Trophoblast cell (in vitro differentiated cells and primary cell): ENCODE results near the gene FIBCD1.

Source experiments
- DNase-seq, 2 donors: peaks; one replicate each; pipeline ENCODE4 v3.0.0-alpha.2; 2016
- H2AFZ ChIP-seq: 2 replicates; pipeline ENCODE4 v1.6.1; 2013; ENCODE audit warnings: low read length, moderate library complexity, mild to moderate bottlenecking; ENCODE audit not compliant: insufficient read depth, poor library complexity
- H2AK5ac ChIP-seq: 2 replicates; pipeline ENCODE4 v1.6.1; 2013; ENCODE audit warnings: mild to moderate bottlenecking, low read length
- H2BK120ac ChIP-seq: 2 replicates; pipeline ENCODE4 v1.6.1; 2013; ENCODE audit warnings: low read length, mild to moderate bottlenecking, moderate library complexity; ENCODE audit not compliant: insufficient read depth, poor library complexity
- H2BK12ac ChIP-seq: 2 replicates; pipeline ENCODE4 v1.6.1; 2013; ENCODE audit warnings: mild to moderate bottlenecking, low read length, moderate library complexity
- H2BK5ac ChIP-seq: 2 replicates; pipeline ENCODE4 v1.6.1; 2013; ENCODE audit warnings: low read length, low read depth, moderate library complexity, mild to moderate bottlenecking; ENCODE audit not compliant: poor library complexity
- H3K14ac ChIP-seq: 2 replicates; pipeline ENCODE4 v1.6.1; 2013; ENCODE audit warnings: mild to moderate bottlenecking, low read length
- H3K18ac ChIP-seq: 2 replicates; pipeline ENCODE4 v1.6.1; 2013; ENCODE audit warnings: mild to moderate bottlenecking, low read length
- H3K23ac ChIP-seq: 2 replicates; pipeline ENCODE4 v1.6.1; 2013; ENCODE audit warnings: low read length
- H3K27ac ChIP-seq: 2 replicates; pipeline ENCODE4 v1.5.1; 2013; ENCODE audit warnings: low read depth, mild to moderate bottlenecking, inconsistent platforms, low read length, moderate library complexity
- H3K27me3 ChIP-seq: 2 replicates; pipeline ENCODE4 v1.6.1; 2013; ENCODE audit warnings: inconsistent platforms, mild to moderate bottlenecking, low read length, moderate library complexity; ENCODE audit not compliant: insufficient read depth
- H3K36me3 ChIP-seq, 2 experiments: 1 replicate in 1 of 2; 2 replicates in 1 of 2; pipeline ENCODE4 v1.6.1; 2013; ENCODE audit warnings: low read length in 2 of 2, mild to moderate bottlenecking in 2 of 2, moderate library complexity in 1 of 2; ENCODE audit not compliant: insufficient read depth in 2 of 2, control insufficient read depth in 1 of 2
- H3K4ac ChIP-seq: 2 replicates; pipeline ENCODE4 v1.6.1; 2013; ENCODE audit warnings: low read depth, mild to moderate bottlenecking, low read length, moderate library complexity
- H3K4me1 ChIP-seq, 2 experiments: 1 replicate in 1 of 2; 2 replicates in 1 of 2; pipeline ENCODE4 v1.6.1; 2013; ENCODE audit warnings: low read length in 2 of 2, mild to moderate bottlenecking in 2 of 2, moderate library complexity in 1 of 2; ENCODE audit not compliant: insufficient read depth in 2 of 2, control insufficient read depth in 1 of 2
- H3K4me2 ChIP-seq: 2 replicates; pipeline ENCODE4 v1.6.1; 2013; ENCODE audit warnings: inconsistent platforms, mild to moderate bottlenecking, low read length, moderate library complexity
- H3K4me3 ChIP-seq: 2 replicates; pipeline ENCODE4 v1.5.1; 2013; ENCODE audit warnings: mild to moderate bottlenecking, low read depth, low read length, inconsistent platforms
- H3K79me1 ChIP-seq: one replicate; pipeline ENCODE4 v1.6.1; 2013; ENCODE audit warnings: low read length
- H3K79me2 ChIP-seq: 2 replicates; pipeline ENCODE4 v1.6.1; 2013; ENCODE audit warnings: low read length, mild to moderate bottlenecking; ENCODE audit not compliant: control insufficient read depth, insufficient read depth, poor library complexity
- H3K9ac ChIP-seq: 2 replicates; pipeline ENCODE4 v1.6.1; 2013; ENCODE audit warnings: mild to moderate bottlenecking, low read length
- H3K9me3 ChIP-seq: 2 replicates; pipeline ENCODE4 v1.6.1; 2013; ENCODE audit warnings: low read depth, mild to moderate bottlenecking, control low read depth, inconsistent platforms, low read length; ENCODE audit not compliant: insufficient read depth
- H4K12ac ChIP-seq: 2 replicates; pipeline ENCODE4 v1.6.1; 2013; ENCODE audit warnings: low read depth, mild to moderate bottlenecking, low read length, moderate library complexity
- H4K8ac ChIP-seq: 2 replicates; pipeline ENCODE4 v1.6.1; 2013; ENCODE audit warnings: low read depth, mild to moderate bottlenecking, low read length, moderate library complexity
- H4K91ac ChIP-seq: one replicate; pipeline ENCODE4 v1.6.1; 2013; ENCODE audit warnings: low read depth, mild to moderate bottlenecking, low read length, moderate library complexity
- WGBS: extraction: QIAGEN DNeasy Blood & Tissue Kit; methylation state at CpG from one replicate; pipeline ENCODE4 v1.1.7; 2013; ENCODE audit warnings: missing lambda C conversion rate; ENCODE audit not compliant: insufficient read length, insufficient coverage; ENCODE audit errors: extremely low coverage; 5-methylcytosine and 5-hydroxymethylcytosine counted together

The FIBCD1 gene

GRCh38 chr9:130918826-130919558, 20.1 kb downstream of the FIBCD1 start:
- Histone ChIP-seq H3K27ac (no peak overlapping the region), H4K8ac (no peak overlapping the region), H3K79me1 (no peaks in the 10 kb centered on the region), H4K91ac (no peak overlapping the region), H3K9me3 (no peaks in the 10 kb centered on the region), H2AK5ac (no peak overlapping the region), H3K27me3 (no peaks in the 10 kb centered on the region), H3K36me3 (no peaks in the 10 kb centered on the region), H2BK5ac (no peak overlapping the region), H4K12ac (no peak overlapping the region), H2BK120ac (no peak overlapping the region), H3K4me1 (peaks cover 0 to 3% of the 10 kb centered on the region in 2 experiments), H2BK12ac (no peak overlapping the region), H2AFZ (no peak overlapping the region), H3K79me2 (no peaks in the 10 kb centered on the region), H3K14ac (no peak overlapping the region), H3K4ac (no peak overlapping the region), H3K9ac (no peak overlapping the region), H3K4me2 (no peak overlapping the region), H3K18ac (no peak overlapping the region), H3K23ac (no peak overlapping the region), H3K4me3 (no peak overlapping the region)
- no peak for DNase-seq
- WGBS: no CpG with 5 or more reads among the region's 33 CpGs

GRCh38 chr9:130918101-130918825, 20.8 kb downstream of the FIBCD1 start:
- no peak overlapping the region for H3K14ac ChIP-seq
- no peaks in the 10 kb centered on the region for H3K9me3 ChIP-seq

GRCh38 chr9:130917168-130917960, 21.7 kb downstream of the FIBCD1 start:
- Histone ChIP-seq H4K8ac (no peak overlapping the region), H3K4me1 (peaks cover 0 to 3% of the 10 kb centered on the region in 2 experiments), H4K12ac (no peak overlapping the region), H3K4ac (no peak overlapping the region), H2AK5ac (no peak overlapping the region), H3K4me2 (no peak overlapping the region), H3K27ac (no peak overlapping the region), H2AFZ (no peak overlapping the region), H3K79me1 (no peaks in the 10 kb centered on the region), H3K14ac (no peak overlapping the region), H3K9ac (no peak overlapping the region), H3K36me3 (no peaks in the 10 kb centered on the region), H2BK12ac (no peak overlapping the region), H3K79me2 (no peaks in the 10 kb centered on the region), H3K9me3 (no peaks in the 10 kb centered on the region), H3K18ac (no peak overlapping the region), H3K27me3 (no peaks in the 10 kb centered on the region), H3K4me3 (no peak overlapping the region), H4K91ac (no peak overlapping the region), H3K23ac (no peak overlapping the region), H2BK120ac (no peak overlapping the region), H2BK5ac (no peak overlapping the region)
- no peak for DNase-seq
- WGBS: no CpG with 5 or more reads among the region's 34 CpGs

More at GRCh38 chr9:130918101-130918825, 20.8 kb downstream of the FIBCD1 start:
- H2AK5ac ChIP-seq: no peak overlapping the region
- no peak overlapping the region for H2BK120ac ChIP-seq
- no peaks in the 10 kb centered on the region for H3K27me3 ChIP-seq
- H4K12ac ChIP-seq: no peak overlapping the region
- H3K4me2 ChIP-seq: no peak overlapping the region
- H3K4me3 ChIP-seq: no peak overlapping the region
- no peak overlapping the region for H2BK12ac ChIP-seq
- no peaks in the 10 kb centered on the region for H3K36me3 ChIP-seq
- peaks cover 0 to 3% of the 10 kb centered on the region in 2 experiments for H3K4me1 ChIP-seq
- H3K79me2 ChIP-seq: no peaks in the 10 kb centered on the region
- H3K4ac ChIP-seq: no peak overlapping the region
- no peaks in the 10 kb centered on the region for H3K79me1 ChIP-seq
- H3K27ac ChIP-seq: no peak overlapping the region
- H3K9ac ChIP-seq: no peak overlapping the region
- H2BK5ac ChIP-seq: no peak overlapping the region
- H3K23ac ChIP-seq: no peak overlapping the region
- no peak overlapping the region for H4K8ac ChIP-seq
- no peak overlapping the region for H3K18ac ChIP-seq
- no peak overlapping the region for H4K91ac ChIP-seq
- DNase-seq: peak; percentile 7 to 59
- H2AFZ ChIP-seq: no peak overlapping the region
- no CpG with 5 or more reads among the region's 9 CpGs for WGBS

GRCh38 chr9:130915096-130915447, 24.0 kb downstream of the FIBCD1 start:
- peaks cover 0 to 3% of the 10 kb centered on the region in 2 experiments for H3K4me1 ChIP-seq
- no peak overlapping the region for H3K4ac ChIP-seq
- no peak overlapping the region for H3K27ac ChIP-seq
- H3K36me3 ChIP-seq: no peaks in the 10 kb centered on the region
- H3K4me3 ChIP-seq: no peak overlapping the region
- no peaks in the 10 kb centered on the region for H3K79me2 ChIP-seq
- no peak overlapping the region for H4K91ac ChIP-seq
- no CpG with 5 or more reads among the region's 8 CpGs for WGBS
- H3K18ac ChIP-seq: no peak overlapping the region
- H2BK5ac ChIP-seq: no peak overlapping the region
- H2BK120ac ChIP-seq: no peak overlapping the region
- no peak overlapping the region for H2BK12ac ChIP-seq
- H3K9ac ChIP-seq: no peak overlapping the region
- no peak for DNase-seq
- H4K8ac ChIP-seq: no peak overlapping the region
- H3K27me3 ChIP-seq: no peaks in the 10 kb centered on the region
- peaks cover 5% of the 10 kb centered on the region for H3K9me3 ChIP-seq
- no peak overlapping the region for H2AFZ ChIP-seq
- no peak overlapping the region for H3K4me2 ChIP-seq
- no peak overlapping the region for H2AK5ac ChIP-seq
- no peak overlapping the region for H3K23ac ChIP-seq
- H3K79me1 ChIP-seq: no peaks in the 10 kb centered on the region
- no peak overlapping the region for H3K14ac ChIP-seq
- H4K12ac ChIP-seq: no peak overlapping the region
